Cardiac muscle cell (in vitro differentiated cells and primary cell): ENCODE data around the gene SLA2. TPM values are rescaled to one million over a fixed set of nuclear protein-coding genes. Genes with fewer than 3 reads are reported as not detected.
"Not testable (repeated sequence)": the region's sequence is repeated elsewhere in the genome, so short reads cannot be mapped to it uniquely, and the experiment has no call there.

Experiments
- DNase-seq, 2 donors: peaks; one replicate each; pipeline versions ENCODE4 v3.0.0 to v3.0.0-alpha.2; 2010 to 2017; ENCODE audit warnings: low read depth in 1 of 2, low spot score in 1 of 2
- H3K27ac ChIP-seq: fragments of 200-600 bp; sonication (generic); 2 replicates; pipeline ENCODE4 v1.5.1; 2016
- H3K27me3 ChIP-seq: fragments of 200-600 bp; sonication (generic); 2 replicates; pipeline ENCODE4 v1.6.0; 2016; ENCODE audit warnings: control low read depth
- H3K36me3 ChIP-seq: fragments of 200-600 bp; sonication (generic); 2 replicates; pipeline ENCODE4 v1.5.1; 2016; ENCODE audit warnings: control low read depth
- H3K4me1 ChIP-seq: fragments of 200-600 bp; sonication (generic); 2 replicates; pipeline ENCODE4 v1.8.1; 2017; ENCODE audit warnings: low read depth, mild to moderate bottlenecking, mixed run types
- H3K4me3 ChIP-seq: fragments of 200-600 bp; sonication (generic); 2 replicates; pipeline ENCODE4 v1.5.1; 2016; ENCODE audit warnings: mild to moderate bottlenecking
- H3K9me3 ChIP-seq: fragments of 200-600 bp; sonication (generic); 2 replicates; pipeline ENCODE4 v1.5.1; 2017; ENCODE audit warnings: low read depth, mild to moderate bottlenecking, control low read depth
- CTCF ChIP-seq: IDR thresholded peaks from 2 replicates; pipeline ENCODE4 v1.5.1; 2012; ENCODE audit warnings: low read depth, mild to moderate bottlenecking, low read length
- polyA plus RNA-seq: library from polyadenylated mRNA; unstranded; fragments of >200 nt; fragmentation: Nextera tagmentation; extraction: Ambion mirVana; gene quantifications from 2 replicates; pipeline ENCODE4 v1.2.1, GENCODE V29; 2016
- total RNA-seq: library from RNA; depleted of rRNA; stranded (reverse); fragments of >200 nt; gene quantifications from 2 replicates; pipeline ENCODE4 v1.2.3, GENCODE V29; 2016

SLA2 gene
- total and polyA plus RNA-seq, 2 experiments from 2014 or later = 0.21 TPM; not detected in 1

GRCh38 chr20:36623444-36623843 lies 22.6 kb downstream of the SLA2 start:
- H3K4me3 ChIP-seq = no peak overlapping the region
- H3K9me3 ChIP-seq = no peaks in the 10 kb centered on the region
- no peaks in the 10 kb centered on the region for H3K27me3 ChIP-seq
- no peak for TF ChIP-seq CTCF
- no peak overlapping the region for H3K27ac ChIP-seq
- H3K4me1 ChIP-seq = no peaks in the 10 kb centered on the region
- H3K36me3 ChIP-seq = no peaks in the 10 kb centered on the region
- DNase-seq = no peak

- no peak for TF ChIP-seq CTCF
Observed at GRCh38 chr20:36620917-36621316, 25.1 kb downstream of the SLA2 start.

GRCh38 chr20:36614781-36615557 lies 31.0 kb downstream of the SLA2 start:
- Histone ChIP-seq H3K36me3 (peaks cover 37% of the 10 kb centered on the region), H3K9me3 (no peaks in the 10 kb centered on the region), H3K4me1 (no peaks in the 10 kb centered on the region), H3K27ac (no peak overlapping the region), H3K4me3 (no peak overlapping the region), H3K27me3 (no peaks in the 10 kb centered on the region)
- DNase-seq = no peak
- TF ChIP-seq CTCF = no peak

More at GRCh38 chr20:36620917-36621316, 25.1 kb downstream of the SLA2 start:
- no peak for DNase-seq
- Histone ChIP-seq H3K4me3 (no peak overlapping the region), H3K9me3 (no peaks in the 10 kb centered on the region), H3K27ac (no peak overlapping the region), H3K4me1 (no peaks in the 10 kb centered on the region), H3K27me3 (no peaks in the 10 kb centered on the region), H3K36me3 (no peaks in the 10 kb centered on the region)

- H3K4me1 ChIP-seq = no peaks in the 10 kb centered on the region
- no peaks in the 10 kb centered on the region for H3K9me3 ChIP-seq
- H3K4me3 ChIP-seq = no peak overlapping the region
- no peak for TF ChIP-seq CTCF
- H3K27me3 ChIP-seq = no peaks in the 10 kb centered on the region
- H3K36me3 ChIP-seq = peaks cover 43% of the 10 kb centered on the region
- no peak for DNase-seq
- H3K27ac ChIP-seq = no peak overlapping the region
Observed at GRCh38 chr20:36613974-36614373, 32.0 kb downstream of the SLA2 start.

GRCh38 chr20:36611625-36612024 lies 34.4 kb downstream of the SLA2 start:
- Histone ChIP-seq H3K9me3 (no peaks in the 10 kb centered on the region), H3K4me1 (no peaks in the 10 kb centered on the region), H3K36me3 (peaks cover 43% of the 10 kb centered on the region), H3K27me3 (no peaks in the 10 kb centered on the region), H3K27ac (no peak overlapping the region), H3K4me3 (no peak overlapping the region)
- TF ChIP-seq CTCF = no peak
- DNase-seq = no peak

- DNase-seq, H3K27me3 ChIP-seq, H3K4me3 ChIP-seq, H3K27ac ChIP-seq, H3K9me3 ChIP-seq, H3K4me1 ChIP-seq: not testable (repeated sequence)
- H3K36me3 ChIP-seq = peaks cover 35% of the 10 kb centered on the region
Observed at GRCh38 chr20:36608388-36608728, 37.6 kb downstream of the SLA2 start.
